HCT116 (cell line): ENCODE measurements around the gene PINK1. TPM values are rescaled to one million over a fixed set of nuclear protein-coding genes. Genes with fewer than 3 reads are reported as not detected.

Experiments
- ATAC-seq: fragments of 200-7000 bp; cut with Tn5 transposase; 2 replicates; pipeline ENCODE4 v1.9.1; 2020; ENCODE audit warnings: mild to moderate bottlenecking, moderate library complexity
- BruUV-seq: library from RNA; stranded (reverse); fragments of 400-500 nt; replicated peaks from 2 replicates; lab custom pipeline; 2021; lab: Mats Ljungman, UMichigan
- CTCF ChIA-PET: fragments of 300-600 bp; sonication (Branson Sonifier 250); formaldehyde crosslinking; loops from one replicate; lab custom pipeline; 2021; ENCODE audit warnings: antibody characterized with exemption; lab: Charles Lee
- POLR2A ChIA-PET: fragments of 300-600, 350-600 bp; sonication (Branson Sonifier 250); formaldehyde crosslinking; loops from one replicate; lab custom pipeline; 2021; ENCODE audit warnings: antibody characterized with exemption; lab: Charles Lee
- RAD21 ChIA-PET, 2 experiments: fragments of 300-600 bp; sonication (Branson Sonifier 250); formaldehyde crosslinking; loops; one replicate each; lab custom pipeline; 2023; ENCODE audit warnings: low total read pairs in 2 of 2; ENCODE audit not compliant: uncharacterized antibody in 2 of 2, unreplicated experiment in 2 of 2, low non-redundant PET in 1 of 2; lab: Charles Lee
- DNase-seq: peaks from one replicate; pipeline ENCODE4 v3.0.0-alpha.2; 2010; ENCODE audit warnings: low read depth, low spot score
- H2AFZ ChIP-seq: fragments of 200-600 bp; shearing (Covaris generic), sonication (generic); 2 replicates; pipeline ENCODE4 v1.6.1; 2017; ENCODE audit warnings: low read depth, mixed run types, mixed read lengths, antibody characterized with exemption, low read length; ENCODE audit not compliant: poor library complexity, severe bottlenecking
- H3K27ac ChIP-seq: 2 replicates; pipeline ENCODE4 v1.5.1; 2012; ENCODE audit warnings: low read depth, low read length
- H3K27me3 ChIP-seq: fragments of 200-600 bp; sonication (generic); 2 replicates; pipeline ENCODE4 v1.6.1; 2016; ENCODE audit warnings: mixed run types, low read length, mixed read lengths; ENCODE audit not compliant: insufficient read depth
- H3K36me3 ChIP-seq, 2 experiments: fragments of 200-500 bp in 1 of 2; fragments of 200-600 bp in 1 of 2; sonication (Bioruptor generic) in 1 of 2; sonication (generic) in 1 of 2; 2 replicates each; pipeline versions ENCODE4 v1.5.1 to v1.6.1; 2014 to 2016; ENCODE audit warnings: low read length in 2 of 2, inconsistent platforms in 1 of 2, mixed read lengths in 1 of 2, mixed run types in 1 of 2; ENCODE audit not compliant: insufficient read depth in 2 of 2, control insufficient read depth in 1 of 2
- H3K4me1 ChIP-seq, 2 experiments: fragments of 200-600 bp in 1 of 2; sonication (generic) in 1 of 2; 2 replicates each; pipeline versions ENCODE4 v1.5.1 to v1.6.1; 2012 to 2017; ENCODE audit warnings: low read length in 2 of 2, inconsistent platforms in 1 of 2, mild to moderate bottlenecking in 1 of 2, mixed read lengths in 1 of 2, mixed run types in 1 of 2, moderate library complexity in 1 of 2; ENCODE audit not compliant: insufficient read depth in 2 of 2, control insufficient read depth in 1 of 2
- H3K4me2 ChIP-seq: fragments of 200-600 bp; sonication (generic); 2 replicates; pipeline ENCODE4 v1.6.1; 2017; ENCODE audit warnings: mixed run types, low read length, mixed read lengths
- H3K4me3 ChIP-seq, 2 experiments: fragments of 200-600 bp in 1 of 2; sonication (generic) in 1 of 2; replicated peaks in 1 of 2; 2 replicates each; pipeline ENCODE4 v1.5.1; 2011 to 2016; ENCODE audit warnings: low read length in 2 of 2, control low read depth in 1 of 2, low read depth in 1 of 2, mild to moderate bottlenecking in 1 of 2, mixed read lengths in 1 of 2, mixed run types in 1 of 2
- H3K79me2 ChIP-seq: fragments of 200-600 bp; sonication (generic); 2 replicates; pipeline ENCODE4 v1.6.1; 2017; ENCODE audit warnings: mild to moderate bottlenecking, mixed run types, low read length, moderate library complexity, mixed read lengths; ENCODE audit not compliant: insufficient read depth
- H3K9ac ChIP-seq: fragments of 200-600 bp; sonication (generic); 2 replicates; pipeline ENCODE4 v1.6.1; 2016; ENCODE audit warnings: low read length, mixed read lengths
- H3K9me2 ChIP-seq: fragments of 200-600 bp; sonication (generic), shearing (Covaris generic); 2 replicates; pipeline ENCODE4 v1.6.1; 2017; ENCODE audit warnings: mixed run types, mild to moderate bottlenecking, moderate library complexity; ENCODE audit not compliant: insufficient read depth
- H3K9me3 ChIP-seq, 2 experiments: fragments of 200-500 bp in 1 of 2; fragments of 200-600 bp in 1 of 2; sonication (Bioruptor generic) in 1 of 2; sonication (generic) in 1 of 2; 2 replicates each; pipeline ENCODE4 v1.6.1; 2014 to 2017; ENCODE audit warnings: low read length in 2 of 2, mixed read lengths in 2 of 2, inconsistent platforms in 1 of 2, low read depth in 1 of 2, mild to moderate bottlenecking in 1 of 2, mixed run types in 1 of 2, moderate library complexity in 1 of 2; ENCODE audit not compliant: control insufficient read depth in 1 of 2, insufficient read depth in 1 of 2
- H4K20me1 ChIP-seq: fragments of 200-600 bp; sonication (generic), shearing (Covaris generic); 2 replicates; pipeline ENCODE4 v1.6.1; 2017; ENCODE audit warnings: mixed run types, mild to moderate bottlenecking, moderate library complexity; ENCODE audit not compliant: insufficient read depth
- ATF3 ChIP-seq: IDR thresholded peaks from 2 replicates; pipeline ENCODE4 v1.6.1; 2012
- CBX3 ChIP-seq: IDR thresholded peaks from 2 replicates; pipeline ENCODE4 v1.6.1; 2012; ENCODE audit warnings: low read depth
- EGR1 ChIP-seq: IDR thresholded peaks from 2 replicates; pipeline ENCODE4 v1.6.1; 2012; ENCODE audit warnings: low read depth
- ELF1 ChIP-seq: IDR thresholded peaks from 2 replicates; pipeline ENCODE4 v1.6.1; 2012; ENCODE audit warnings: low read depth, borderline replicate concordance
- EZH2 ChIP-seq: fragments of 200-600 bp; sonication (generic); IDR thresholded peaks from 2 replicates; pipeline ENCODE4 v1.6.1; 2017; ENCODE audit warnings: antibody characterized with exemption, mixed run types
- EZH2phosphoT487 ChIP-seq: fragments of 200-600 bp; IDR thresholded peaks from 2 replicates; pipeline ENCODE4 v1.6.1; 2018; ENCODE audit warnings: antibody characterized with exemption, borderline replicate concordance
- FOSL1 ChIP-seq: IDR thresholded peaks from 2 replicates; pipeline ENCODE4 v1.6.1; 2012; ENCODE audit warnings: low read depth
- POLR2A ChIP-seq: IDR thresholded peaks from 2 replicates; pipeline ENCODE4 v1.7.0; 2011; ENCODE audit warnings: borderline replicate concordance; ENCODE audit not compliant: insufficient read depth, insufficient read length; ENCODE audit errors: extremely low read depth
- POLR2AphosphoS5 ChIP-seq: IDR thresholded peaks from 2 replicates; pipeline ENCODE4 v1.6.1; 2011; ENCODE audit warnings: mild to moderate bottlenecking, low read depth, low read length, moderate library complexity
- RAD21 ChIP-seq: IDR thresholded peaks from 2 replicates; pipeline ENCODE4 v1.6.1; 2012; ENCODE audit warnings: low read depth, mild to moderate bottlenecking
- SIN3A ChIP-seq: IDR thresholded peaks from 2 replicates; pipeline ENCODE4 v1.6.1; 2012; ENCODE audit warnings: low read depth
- SP1 ChIP-seq: IDR thresholded peaks from 2 replicates; pipeline ENCODE4 v1.6.1; 2012; ENCODE audit warnings: low read depth
- YY1 ChIP-seq: IDR thresholded peaks from 2 replicates; pipeline ENCODE4 v1.6.1; 2011; ENCODE audit warnings: low read length, low read depth, moderate library complexity, mild to moderate bottlenecking; ENCODE audit not compliant: insufficient replicate concordance; ENCODE audit errors: extremely low read depth
- ZBTB33 ChIP-seq: IDR thresholded peaks from 2 replicates; pipeline ENCODE4 v1.6.1; 2011; ENCODE audit warnings: mild to moderate bottlenecking, low read length, moderate library complexity; ENCODE audit not compliant: insufficient replicate concordance; ENCODE audit errors: extremely low read depth
- ZFX ChIP-seq: fragments of 450-650 bp; IDR thresholded peaks from 2 replicates; pipeline ENCODE4 v1.6.1; 2017
- ZNF274 ChIP-seq: fragments of 200-500 bp; sonication (Bioruptor generic); IDR thresholded peaks from 2 replicates; pipeline ENCODE4 v1.6.1; 2014; ENCODE audit warnings: mild to moderate bottlenecking, low read depth, low read length, inconsistent platforms
- intact Hi-C: fragments of 100-400 bp; cut with micrococcal nuclease; formaldehyde crosslinking; loops from 2 replicates; pipeline ENCODE4 v1.10.0; 2022
- total RNA-seq: library from RNA; stranded (reverse); gene quantifications from one replicate; pipeline ENCODE4 v1.2.1, GENCODE V29; 2021; ENCODE audit not compliant: unreplicated experiment
- TF ChIP-seq, protein P1 (sequence below): IDR thresholded peaks from 2 replicates; pipeline ENCODE4 v1.6.1; 2012; ENCODE audit warnings: low read depth
- TF ChIP-seq, protein P2 (sequence below): IDR thresholded peaks from 2 replicates; pipeline ENCODE4 v1.6.1; 2012
- TF ChIP-seq, protein P3 (sequence below), 3 experiments: fragments of 200-600 bp in 1 of 3; sonication (generic) in 1 of 3; IDR thresholded peaks in 2 of 3; conservative IDR thresholded peaks in 1 of 3; 2 replicates each; pipeline ENCODE4 v1.5.1; 2012 to 2017; ENCODE audit warnings: low read depth in 2 of 3, low read length in 2 of 3, antibody characterized with exemption in 1 of 3, borderline replicate concordance in 1 of 3, control low read depth in 1 of 3, mild to moderate bottlenecking in 1 of 3, mixed read lengths in 1 of 3, mixed run types in 1 of 3, moderate library complexity in 1 of 3; ENCODE audit not compliant: insufficient read depth in 1 of 3

PINK1 gene
- total RNA-seq, 1 experiment from 2014 or later = 29.4 TPM

DNA sequence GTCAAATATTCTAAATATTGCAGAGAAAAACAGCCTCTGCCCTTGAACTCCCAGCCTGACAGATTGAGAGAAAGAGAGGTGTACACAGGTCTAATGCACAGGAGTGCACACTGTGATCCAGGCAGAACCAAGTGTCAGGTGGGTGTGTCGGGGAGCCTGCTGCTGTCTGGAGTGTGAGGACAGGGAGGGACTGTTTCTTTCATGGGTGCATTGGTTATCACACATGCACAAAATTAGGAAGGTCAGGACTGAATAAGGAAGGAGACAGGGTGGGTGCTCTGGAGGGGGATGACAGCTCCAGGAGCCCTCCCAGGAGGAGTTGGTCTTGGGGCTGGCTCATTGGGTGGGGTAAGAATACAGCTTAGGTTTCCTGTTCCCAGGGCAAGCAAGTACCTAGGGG is 13.3 kb upstream of the PINK1 start:
- RAD21 ChIA-PET = no interaction called here

More for the DNA sequence above, 13.3 kb upstream of the PINK1 start:
- no peaks in the 10 kb centered on the region for H4K20me1 ChIP-seq
- intact Hi-C loops = no loop called here
- TF ChIP-seq, protein P1, sequence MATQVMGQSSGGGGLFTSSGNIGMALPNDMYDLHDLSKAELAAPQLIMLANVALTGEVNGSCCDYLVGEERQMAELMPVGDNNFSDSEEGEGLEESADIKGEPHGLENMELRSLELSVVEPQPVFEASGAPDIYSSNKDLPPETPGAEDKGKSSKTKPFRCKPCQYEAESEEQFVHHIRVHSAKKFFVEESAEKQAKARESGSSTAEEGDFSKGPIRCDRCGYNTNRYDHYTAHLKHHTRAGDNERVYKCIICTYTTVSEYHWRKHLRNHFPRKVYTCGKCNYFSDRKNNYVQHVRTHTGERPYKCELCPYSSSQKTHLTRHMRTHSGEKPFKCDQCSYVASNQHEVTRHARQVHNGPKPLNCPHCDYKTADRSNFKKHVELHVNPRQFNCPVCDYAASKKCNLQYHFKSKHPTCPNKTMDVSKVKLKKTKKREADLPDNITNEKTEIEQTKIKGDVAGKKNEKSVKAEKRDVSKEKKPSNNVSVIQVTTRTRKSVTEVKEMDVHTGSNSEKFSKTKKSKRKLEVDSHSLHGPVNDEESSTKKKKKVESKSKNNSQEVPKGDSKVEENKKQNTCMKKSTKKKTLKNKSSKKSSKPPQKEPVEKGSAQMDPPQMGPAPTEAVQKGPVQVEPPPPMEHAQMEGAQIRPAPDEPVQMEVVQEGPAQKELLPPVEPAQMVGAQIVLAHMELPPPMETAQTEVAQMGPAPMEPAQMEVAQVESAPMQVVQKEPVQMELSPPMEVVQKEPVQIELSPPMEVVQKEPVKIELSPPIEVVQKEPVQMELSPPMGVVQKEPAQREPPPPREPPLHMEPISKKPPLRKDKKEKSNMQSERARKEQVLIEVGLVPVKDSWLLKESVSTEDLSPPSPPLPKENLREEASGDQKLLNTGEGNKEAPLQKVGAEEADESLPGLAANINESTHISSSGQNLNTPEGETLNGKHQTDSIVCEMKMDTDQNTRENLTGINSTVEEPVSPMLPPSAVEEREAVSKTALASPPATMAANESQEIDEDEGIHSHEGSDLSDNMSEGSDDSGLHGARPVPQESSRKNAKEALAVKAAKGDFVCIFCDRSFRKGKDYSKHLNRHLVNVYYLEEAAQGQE = no peak
- TF ChIP-seq, protein P2, sequence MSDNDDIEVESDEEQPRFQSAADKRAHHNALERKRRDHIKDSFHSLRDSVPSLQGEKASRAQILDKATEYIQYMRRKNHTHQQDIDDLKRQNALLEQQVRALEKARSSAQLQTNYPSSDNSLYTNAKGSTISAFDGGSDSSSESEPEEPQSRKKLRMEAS = no peak
- no peak for TF ChIP-seq ZFX
- TF ChIP-seq YY1 = no peak
- no peak for TF ChIP-seq CBX3
- no peak for TF ChIP-seq SP1
- TF ChIP-seq, protein P3, sequence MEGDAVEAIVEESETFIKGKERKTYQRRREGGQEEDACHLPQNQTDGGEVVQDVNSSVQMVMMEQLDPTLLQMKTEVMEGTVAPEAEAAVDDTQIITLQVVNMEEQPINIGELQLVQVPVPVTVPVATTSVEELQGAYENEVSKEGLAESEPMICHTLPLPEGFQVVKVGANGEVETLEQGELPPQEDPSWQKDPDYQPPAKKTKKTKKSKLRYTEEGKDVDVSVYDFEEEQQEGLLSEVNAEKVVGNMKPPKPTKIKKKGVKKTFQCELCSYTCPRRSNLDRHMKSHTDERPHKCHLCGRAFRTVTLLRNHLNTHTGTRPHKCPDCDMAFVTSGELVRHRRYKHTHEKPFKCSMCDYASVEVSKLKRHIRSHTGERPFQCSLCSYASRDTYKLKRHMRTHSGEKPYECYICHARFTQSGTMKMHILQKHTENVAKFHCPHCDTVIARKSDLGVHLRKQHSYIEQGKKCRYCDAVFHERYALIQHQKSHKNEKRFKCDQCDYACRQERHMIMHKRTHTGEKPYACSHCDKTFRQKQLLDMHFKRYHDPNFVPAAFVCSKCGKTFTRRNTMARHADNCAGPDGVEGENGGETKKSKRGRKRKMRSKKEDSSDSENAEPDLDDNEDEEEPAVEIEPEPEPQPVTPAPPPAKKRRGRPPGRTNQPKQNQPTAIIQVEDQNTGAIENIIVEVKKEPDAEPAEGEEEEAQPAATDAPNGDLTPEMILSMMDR (IDR thresholded peaks at IDR 0.05 in 2 of 3, conservative IDR thresholded peaks at IDR 0.05 in 1 of 3; ENCODE audit: borderline replicate concordance in 1 of 3, insufficient read depth in 1 of 3, low read depth in 2 of 3, low read length in 2 of 3) = no peak
- no peak for TF ChIP-seq SIN3A
- no peak for TF ChIP-seq RAD21
- no peak for TF ChIP-seq POLR2A
- no peak for TF ChIP-seq ZBTB33
- TF ChIP-seq FOSL1 = no peak
- no peak for TF ChIP-seq EZH2phosphoT487
- no peak for TF ChIP-seq EGR1
- no peak for TF ChIP-seq EZH2
- TF ChIP-seq ELF1 = no peak
- no peak for TF ChIP-seq ATF3
- TF ChIP-seq POLR2AphosphoS5 = no peak
- TF ChIP-seq ZNF274 = no peak
- H3K27ac ChIP-seq = no peak overlapping the region
- no TSS peak for BruUV-seq
- H3K79me2 ChIP-seq = no peaks in the 10 kb centered on the region
- no peak overlapping the region for H3K4me3 ChIP-seq
- H2AFZ ChIP-seq = no peak overlapping the region
- H3K9me3 ChIP-seq = no peaks in the 10 kb centered on the region
- no peaks in the 10 kb centered on the region; a peak in 2 of 4 replicates for H3K4me1 ChIP-seq
- ATAC-seq (no peak), DNase-seq (no peak)
- CTCF ChIA-PET = no interaction called here
- H3K27me3 ChIP-seq = no peaks in the 10 kb centered on the region
- no peak overlapping the region for H3K9ac ChIP-seq
- no peaks in the 10 kb centered on the region for H3K9me2 ChIP-seq
- H3K4me2 ChIP-seq = no peak overlapping the region
- POLR2A ChIA-PET = interaction anchor here (1.6 kb wide), 1 partner anchor 14 kb away, joined by 5 read pairs; the partner anchor contains the start of gene PINK1
- no peaks in the 10 kb centered on the region; a peak in 1 of 4 replicates for H3K36me3 ChIP-seq
